Right atrium auricular region (tissue), 2 donors: ENCODE data around the gene TRAPPC10. TPM values are rescaled to one million over a fixed set of nuclear protein-coding genes. Genes with fewer than 3 reads are reported as not detected.

ENCODE experiments used
- DNase-seq: peaks from one replicate; pipeline ENCODE4 v3.0.0-alpha.2; 2019; ENCODE audit warnings: low spot score
- H3K27ac ChIP-seq, 2 donors: fragments of 200-600 bp; sonication (generic); 1 replicate in 1 of 2; 2 replicates in 1 of 2; pipeline ENCODE4 v1.5.1; 2016 to 2019
- H3K27me3 ChIP-seq, 2 donors: fragments of 200-600 bp; sonication (generic); one replicate each; pipeline versions ENCODE4 v1.5.1 to v1.6.0; 2017 to 2019
- H3K36me3 ChIP-seq: fragments of 200-600 bp; sonication (generic); one replicate; pipeline ENCODE4 v1.5.1; 2016
- H3K4me1 ChIP-seq, 2 donors: fragments of 200-600 bp; sonication (generic); one replicate each; pipeline versions ENCODE4 v1.5.1 to v1.6.0; 2017 to 2019
- H3K4me3 ChIP-seq, 2 donors: fragments of 200-600 bp; sonication (generic); 1 replicate in 1 of 2; 2 replicates in 1 of 2; pipeline ENCODE4 v1.5.1; 2017 to 2019; ENCODE audit warnings: mild to moderate bottlenecking in 1 of 2, moderate library complexity in 1 of 2
- H3K9me3 ChIP-seq, 2 donors: fragments of 200-600 bp; sonication (generic); one replicate each; pipeline ENCODE4 v1.5.1; 2019
- CTCF ChIP-seq, 2 donors: fragments of 200-600 bp; sonication (generic); IDR thresholded peaks; one replicate each; pipeline ENCODE4 v1.5.1; 2019; ENCODE audit warnings: antibody characterized with exemption in 2 of 2
- total RNA-seq, 2 donors: library from RNA; depleted of rRNA; stranded (reverse); fragments of >200 nt; gene quantifications; one replicate each; pipeline ENCODE4 v1.1.0, GENCODE V29; 2016

Gene TRAPPC10
- total RNA-seq, 2 donors from 2014 or later: 18.2 to 19.7 TPM

- no peak overlapping the region for H3K4me3 ChIP-seq
- no peak overlapping the region for H3K27ac ChIP-seq
- TF ChIP-seq CTCF (IDR thresholded peaks at IDR 0.05): no peak
- H3K27me3 ChIP-seq: no peaks in the 10 kb centered on the region
- peaks cover 39% of the 10 kb centered on the region for H3K36me3 ChIP-seq
- no peak for DNase-seq
- no peaks in the 10 kb centered on the region for H3K4me1 ChIP-seq
- H3K9me3 ChIP-seq: no peaks in the 10 kb centered on the region
Measured at GRCh38 chr21:43978060-43978459, 34.0 kb upstream of the TRAPPC10 start.

- H3K27ac ChIP-seq: no peak overlapping the region
- DNase-seq: no peak
- TF ChIP-seq CTCF (IDR thresholded peaks at IDR 0.05): no peak
- no peaks in the 10 kb centered on the region for H3K4me1 ChIP-seq
- no peaks in the 10 kb centered on the region for H3K27me3 ChIP-seq
- no peak overlapping the region for H3K4me3 ChIP-seq
- H3K9me3 ChIP-seq: no peaks in the 10 kb centered on the region
- peaks cover 44% of the 10 kb centered on the region for H3K36me3 ChIP-seq
Measured at GRCh38 chr21:43979654-43980053, 32.5 kb upstream of the TRAPPC10 start.

- Histone ChIP-seq H3K36me3 (peaks cover 44% of the 10 kb centered on the region), H3K4me3 (no peak overlapping the region), H3K27me3 (no peaks in the 10 kb centered on the region), H3K9me3 (no peaks in the 10 kb centered on the region), H3K4me1 (peaks cover 0 to 7% of the 10 kb centered on the region in 2 donors), H3K27ac (no peak overlapping the region)
- no peak for TF ChIP-seq CTCF (IDR thresholded peaks at IDR 0.05)
- no peak for DNase-seq
Measured at GRCh38 chr21:43981151-43981870, 30.8 kb upstream of the TRAPPC10 start.

DNA sequence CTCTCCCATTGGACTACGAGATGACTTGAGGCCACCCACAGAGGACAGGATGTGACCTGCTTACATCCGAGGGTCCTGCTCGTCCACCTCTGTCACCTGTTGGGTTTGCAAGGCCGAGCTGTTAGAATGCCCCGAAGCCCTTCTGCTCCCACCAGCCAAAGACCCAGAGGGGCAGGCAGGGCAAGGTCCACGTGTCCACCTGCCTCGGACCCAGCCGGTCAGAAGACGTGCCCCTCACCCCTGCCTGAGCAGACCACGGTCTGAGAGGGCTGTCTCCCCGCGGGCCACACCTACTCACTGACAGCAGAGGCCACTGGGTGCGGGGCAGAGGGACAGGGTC, 30.3 kb upstream of the TRAPPC10 start:
- H3K4me3 ChIP-seq: no peak overlapping the region
- no peak for DNase-seq
- peaks cover 0 to 7% of the 10 kb centered on the region in 2 donors for H3K4me1 ChIP-seq
- H3K27ac ChIP-seq: no peak overlapping the region
- H3K9me3 ChIP-seq: no peaks in the 10 kb centered on the region
- no peak for TF ChIP-seq CTCF (IDR thresholded peaks at IDR 0.05)
- H3K36me3 ChIP-seq: peaks cover 44% of the 10 kb centered on the region
- H3K27me3 ChIP-seq: no peaks in the 10 kb centered on the region

- H3K4me1 ChIP-seq: peaks cover 0 to 14% of the 10 kb centered on the region in 2 donors
- H3K27ac ChIP-seq: no peak overlapping the region
- H3K9me3 ChIP-seq: no peaks in the 10 kb centered on the region
- H3K27me3 ChIP-seq: no peaks in the 10 kb centered on the region
- DNase-seq: no peak
- no peak for TF ChIP-seq CTCF (IDR thresholded peaks at IDR 0.05)
- peaks cover 44% of the 10 kb centered on the region for H3K36me3 ChIP-seq
- no peak overlapping the region for H3K4me3 ChIP-seq
Measured at GRCh38 chr21:43982489-43983078, 29.5 kb upstream of the TRAPPC10 start.
